Activated B cell treated with CpG ODN at 0.5 μM for 24 hours (primary cell): Measurements from ENCODE around the gene PRDM5. TPM values are rescaled to one million over a fixed set of nuclear protein-coding genes. Genes with fewer than 3 reads are reported as not detected.

Source experiments
- ATAC-seq: fragments of 200-7000 bp; cut with Tn5 transposase; one replicate; pipeline ENCODE4 v1.10.0; 2021; ENCODE audit warnings: low read depth, mild to moderate bottlenecking, moderate library complexity
- CTCF ChIA-PET: fragments of 350-600 bp; sonication (Branson Sonifier 250); formaldehyde crosslinking; loops from one replicate; lab custom pipeline; 2021; ENCODE audit warnings: antibody characterized with exemption; lab: Charles Lee
- POLR2A ChIA-PET: fragments of 350-600 bp; sonication (Branson Sonifier 250); formaldehyde crosslinking; loops from one replicate; lab custom pipeline; 2021; ENCODE audit warnings: antibody characterized with exemption; lab: Charles Lee
- DNase-seq: peaks from one replicate; pipeline ENCODE4 v3.0.0; 2022
- H3K27ac Mint-ChIP-seq: one replicate; pipeline ENCODE4 v1.8.0; 2020; ENCODE audit warnings: mixed read lengths
- H3K27me3 Mint-ChIP-seq: one replicate; pipeline ENCODE4 v1.8.0; 2021; ENCODE audit warnings: mixed read lengths
- H3K36me3 Mint-ChIP-seq: one replicate; pipeline ENCODE4 v1.8.0; 2021; ENCODE audit warnings: low read depth, mixed read lengths
- H3K4me1 Mint-ChIP-seq: one replicate; pipeline ENCODE4 v1.8.0; 2021; ENCODE audit warnings: mixed read lengths
- H3K4me3 Mint-ChIP-seq: one replicate; pipeline ENCODE4 v1.8.0; 2020; ENCODE audit warnings: mild to moderate bottlenecking, mixed read lengths
- H3K9me3 Mint-ChIP-seq: one replicate; pipeline ENCODE4 v1.8.0; 2020; ENCODE audit warnings: mixed read lengths
- intact Hi-C: fragments of 100-400 bp; cut with micrococcal nuclease; formaldehyde crosslinking; loops from one replicate; pipeline ENCODE4 v1.15.1; 2024
- total RNA-seq: library from RNA; stranded (reverse); gene quantifications from 2 replicates; pipeline ENCODE4 v1.2.3, GENCODE V29; 2022
- TF ChIP-seq, protein P1 (sequence below): fragments of 200-600 bp; IDR thresholded peaks from one replicate; pipeline ENCODE4 v1.8.0; 2022; ENCODE audit warnings: antibody characterized with exemption, mild to moderate bottlenecking

The PRDM5 gene
- total RNA-seq, 1 donor from 2014 or later: not detected

DNA sequence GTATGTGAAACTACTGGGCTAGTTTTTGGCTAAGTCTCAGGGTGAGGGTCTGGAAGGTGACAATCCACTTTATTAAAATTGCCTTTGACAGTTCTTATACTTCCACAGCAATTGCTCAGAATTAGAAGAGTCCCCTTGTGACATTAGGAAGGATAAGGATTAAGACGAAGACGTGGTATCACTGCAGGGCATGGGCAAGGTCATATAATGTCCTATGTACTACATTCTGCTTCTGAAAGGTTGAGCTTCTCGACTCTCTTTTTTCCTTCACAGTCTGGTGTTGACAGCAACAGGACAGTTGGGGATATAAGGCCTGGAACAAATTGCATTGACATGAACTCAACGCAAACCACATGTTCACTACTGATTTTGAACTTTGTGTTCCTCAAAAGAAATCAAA lies 40.9 kb upstream of the PRDM5 start:
- no peak for DNase-seq
- H3K36me3 Mint-ChIP-seq: no peaks in the 10 kb centered on the region
- TF ChIP-seq, protein P1, sequence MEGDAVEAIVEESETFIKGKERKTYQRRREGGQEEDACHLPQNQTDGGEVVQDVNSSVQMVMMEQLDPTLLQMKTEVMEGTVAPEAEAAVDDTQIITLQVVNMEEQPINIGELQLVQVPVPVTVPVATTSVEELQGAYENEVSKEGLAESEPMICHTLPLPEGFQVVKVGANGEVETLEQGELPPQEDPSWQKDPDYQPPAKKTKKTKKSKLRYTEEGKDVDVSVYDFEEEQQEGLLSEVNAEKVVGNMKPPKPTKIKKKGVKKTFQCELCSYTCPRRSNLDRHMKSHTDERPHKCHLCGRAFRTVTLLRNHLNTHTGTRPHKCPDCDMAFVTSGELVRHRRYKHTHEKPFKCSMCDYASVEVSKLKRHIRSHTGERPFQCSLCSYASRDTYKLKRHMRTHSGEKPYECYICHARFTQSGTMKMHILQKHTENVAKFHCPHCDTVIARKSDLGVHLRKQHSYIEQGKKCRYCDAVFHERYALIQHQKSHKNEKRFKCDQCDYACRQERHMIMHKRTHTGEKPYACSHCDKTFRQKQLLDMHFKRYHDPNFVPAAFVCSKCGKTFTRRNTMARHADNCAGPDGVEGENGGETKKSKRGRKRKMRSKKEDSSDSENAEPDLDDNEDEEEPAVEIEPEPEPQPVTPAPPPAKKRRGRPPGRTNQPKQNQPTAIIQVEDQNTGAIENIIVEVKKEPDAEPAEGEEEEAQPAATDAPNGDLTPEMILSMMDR: no peak
- no peak for ATAC-seq
- POLR2A ChIA-PET: no interaction called here
- H3K4me1 Mint-ChIP-seq: no peaks in the 10 kb centered on the region
- H3K9me3 Mint-ChIP-seq: no peaks in the 10 kb centered on the region
- CTCF ChIA-PET: no interaction called here
- intact Hi-C loops: no loop called here
- no peak overlapping the region for H3K27ac Mint-ChIP-seq
- H3K27me3 Mint-ChIP-seq: no peaks in the 10 kb centered on the region
- H3K4me3 Mint-ChIP-seq: no peak overlapping the region

DNA sequence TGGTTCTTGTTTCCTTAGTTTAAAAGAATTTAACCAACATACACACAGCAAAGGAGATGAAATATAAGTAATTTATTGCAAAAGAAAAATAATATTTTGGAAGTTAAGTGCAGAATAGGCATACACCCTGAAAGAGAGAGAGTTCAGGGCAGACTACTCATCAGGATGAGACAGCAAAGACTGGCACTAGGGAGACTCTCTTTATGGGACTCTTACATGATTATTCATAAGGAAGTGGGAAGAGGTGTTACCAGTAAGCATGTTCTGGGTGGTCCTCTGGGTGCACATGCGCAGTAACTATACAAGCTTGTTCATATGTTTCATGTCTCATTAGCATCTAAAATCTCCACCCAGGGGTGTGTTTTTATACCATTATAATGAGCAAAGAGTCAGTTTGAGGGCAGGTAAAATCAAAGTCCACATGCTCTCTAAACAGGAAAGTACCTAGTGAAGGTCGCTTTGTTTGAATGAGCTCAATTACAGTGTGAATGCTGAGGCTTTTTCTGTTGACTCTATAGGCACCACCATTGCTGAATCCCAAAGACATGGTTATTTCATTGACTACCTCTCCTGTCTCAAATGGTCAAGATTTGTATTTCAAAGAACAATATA lies 38.2 kb upstream of the PRDM5 start:
- Mint-ChIP-seq H3K4me3 (no peak overlapping the region), H3K9me3 (no peaks in the 10 kb centered on the region), H3K27me3 (no peaks in the 10 kb centered on the region), H3K36me3 (no peaks in the 10 kb centered on the region), H3K27ac (no peak overlapping the region), H3K4me1 (no peaks in the 10 kb centered on the region)
- TF ChIP-seq, protein P1: no peak
- intact Hi-C loops: no loop called here
- ChIA-PET CTCF (no interaction called here), POLR2A (no interaction called here)
- DNase-seq (no peak), ATAC-seq (no peak)

DNA sequence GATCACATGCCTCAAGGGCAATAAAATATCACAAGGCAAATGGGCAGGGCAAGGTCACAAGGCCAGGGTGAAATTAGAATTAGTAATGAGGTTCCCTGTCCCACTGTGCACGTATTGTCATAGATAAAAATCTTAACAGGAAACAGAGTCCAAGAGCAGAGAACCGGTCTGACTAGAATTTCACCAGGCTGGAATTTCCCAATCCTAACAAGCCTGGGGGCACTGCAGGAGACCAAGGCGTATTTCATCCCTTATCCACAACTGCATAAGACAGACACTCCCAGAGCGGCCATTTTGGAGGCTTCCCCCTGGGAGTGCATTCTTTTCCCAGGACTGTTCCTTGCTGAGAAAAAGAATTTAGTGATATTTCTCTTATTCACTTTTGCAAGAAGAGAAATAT lies 25.9 kb upstream of the PRDM5 start:
- TF ChIP-seq, protein P1: no peak
- DNase-seq (no peak), ATAC-seq (no peak)
- H3K4me3 Mint-ChIP-seq: no peak overlapping the region
- ChIA-PET CTCF (no interaction called here), POLR2A (no interaction called here)
- no peak overlapping the region for H3K27ac Mint-ChIP-seq
- H3K4me1 Mint-ChIP-seq: no peaks in the 10 kb centered on the region
- peaks cover 19% of the 10 kb centered on the region for H3K9me3 Mint-ChIP-seq
- no peaks in the 10 kb centered on the region for H3K36me3 Mint-ChIP-seq
- intact Hi-C loops: no loop called here
- H3K27me3 Mint-ChIP-seq: no peaks in the 10 kb centered on the region

DNA sequence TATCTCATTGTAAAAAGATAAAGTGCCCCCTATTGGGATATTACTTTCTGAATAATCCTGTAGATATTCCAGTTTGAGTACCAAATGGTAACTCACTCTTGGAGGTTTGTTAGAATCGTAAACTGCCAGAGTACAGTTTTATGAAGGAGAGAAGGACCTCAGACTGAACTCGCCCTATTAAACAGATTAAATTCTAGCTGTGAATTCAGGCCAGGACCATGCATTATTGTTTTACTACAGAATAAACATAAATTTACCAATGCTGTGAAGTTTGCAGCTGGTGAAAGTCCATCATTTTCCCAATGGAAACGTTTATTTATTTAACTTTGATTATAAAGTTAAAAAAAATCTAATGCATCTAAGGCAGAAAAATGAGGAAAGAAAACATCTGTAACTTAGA lies 20.2 kb upstream of the PRDM5 start:
- Mint-ChIP-seq H3K4me3 (no peak overlapping the region), H3K27me3 (no peaks in the 10 kb centered on the region), H3K4me1 (no peaks in the 10 kb centered on the region), H3K27ac (no peak overlapping the region), H3K9me3 (peaks cover 2% of the 10 kb centered on the region), H3K36me3 (no peaks in the 10 kb centered on the region)
- POLR2A ChIA-PET: no interaction called here
- TF ChIP-seq, protein P1: no peak
- intact Hi-C loops: no loop called here
- ATAC-seq (no peak), DNase-seq (no peak)
- CTCF ChIA-PET: no interaction called here

DNA sequence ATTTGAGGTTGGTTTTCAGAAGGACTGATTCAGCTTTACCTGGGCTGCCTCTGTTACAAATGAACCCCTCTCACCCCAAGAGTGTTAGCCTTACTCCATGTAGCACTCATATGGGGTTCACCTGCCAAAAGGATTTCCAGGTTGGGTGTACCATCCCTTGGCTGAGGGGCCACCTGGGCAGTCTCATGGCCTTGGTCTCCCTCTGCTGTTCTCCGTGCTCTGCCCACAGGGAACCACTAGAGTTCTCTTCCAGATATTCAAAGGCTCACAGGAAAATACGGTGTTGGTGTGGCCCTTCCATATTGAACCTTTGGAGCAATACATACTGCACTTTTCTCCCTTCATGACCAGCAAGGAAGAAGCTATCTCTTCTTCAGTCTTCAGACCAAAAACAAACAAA lies 18.0 kb upstream of the PRDM5 start:
- Mint-ChIP-seq H3K9me3 (peaks cover 3% of the 10 kb centered on the region), H3K4me1 (no peaks in the 10 kb centered on the region)
- intact Hi-C loops: no loop called here

More for the DNA sequence above, 18.0 kb upstream of the PRDM5 start:
- ATAC-seq (no peak), DNase-seq (no peak)
- H3K36me3 Mint-ChIP-seq: no peaks in the 10 kb centered on the region
- no peak overlapping the region for H3K27ac Mint-ChIP-seq
- TF ChIP-seq, protein P1: no peak
- no peak overlapping the region for H3K4me3 Mint-ChIP-seq
- ChIA-PET CTCF (no interaction called here), POLR2A (no interaction called here)
- H3K27me3 Mint-ChIP-seq: no peaks in the 10 kb centered on the region
